ENCODE data around the gene FBXW12.

FBXW12 gene

GRCh38 chr3:48407542-48408099 lies 35.6 kb downstream of the FBXW12 start:
- DNase-seq (ENCODE audit: low read depth, low spot score): no peak

- DNase-seq (ENCODE audit: low read depth, low spot score): no peak
Observed at GRCh38 chr3:48408823-48409281, 36.8 kb downstream of the FBXW12 start.

- DNase-seq (ENCODE audit: low read depth, low spot score): no peak
Observed at GRCh38 chr3:48409291-48410201, 37.5 kb downstream of the FBXW12 start.

GRCh38 chr3:48410205-48411040 lies 38.4 kb downstream of the FBXW12 start:
- DNase-seq (ENCODE audit: low read depth, low spot score): no peak

- no peak for DNase-seq (ENCODE audit: low read depth, low spot score)
Observed at GRCh38 chr3:48411041-48411588, 39.1 kb downstream of the FBXW12 start.

- DNase-seq (ENCODE audit: low read depth, low spot score): no peak
Observed at GRCh38 chr3:48411606-48412374, 39.8 kb downstream of the FBXW12 start.

GRCh38 chr3:48412375-48413001 lies 40.5 kb downstream of the FBXW12 start:
- DNase-seq (ENCODE audit: low read depth, low spot score): no peak

GRCh38 chr3:48413086-48413485 lies 41.1 kb downstream of the FBXW12 start:
- no peak for DNase-seq (ENCODE audit: low read depth, low spot score)

GRCh38 chr3:48413611-48414010 lies 41.6 kb downstream of the FBXW12 start:
- DNase-seq (ENCODE audit: low read depth, low spot score): no peak

GRCh38 chr3:48414376-48415250 lies 42.6 kb downstream of the FBXW12 start:
- DNase-seq (ENCODE audit: low read depth, low spot score): no peak

GRCh38 chr3:48415251-48415953 lies 43.4 kb downstream of the FBXW12 start:
- DNase-seq (ENCODE audit: low read depth, low spot score): no peak

GRCh38 chr3:48416091-48416505 lies 44.1 kb downstream of the FBXW12 start:
- DNase-seq (ENCODE audit: low read depth, low spot score): no peak

- no peak for DNase-seq (ENCODE audit: low read depth, low spot score)
Observed at GRCh38 chr3:48416546-48416945, 44.5 kb downstream of the FBXW12 start.

GRCh38 chr3:48417529-48418108 lies 45.6 kb downstream of the FBXW12 start:
- DNase-seq (ENCODE audit: low read depth, low spot score): no peak

- DNase-seq (ENCODE audit: low read depth, low spot score): no peak
Observed at GRCh38 chr3:48418140-48418539, 46.1 kb downstream of the FBXW12 start.

GRCh38 chr3:48418651-48419050 lies 46.6 kb downstream of the FBXW12 start:
- DNase-seq (ENCODE audit: low read depth, low spot score): no peak

GRCh38 chr3:48419149-48419548 lies 47.1 kb downstream of the FBXW12 start:
- no peak for DNase-seq (ENCODE audit: low read depth, low spot score)

- DNase-seq (ENCODE audit: low read depth, low spot score): no peak
Observed at GRCh38 chr3:48419597-48419996, 47.6 kb downstream of the FBXW12 start.

GRCh38 chr3:48420561-48420960 lies 48.5 kb downstream of the FBXW12 start:
- no peak for DNase-seq (ENCODE audit: low read depth, low spot score)
